Articular chondrocyte of knee joint (primary cell): ENCODE measurements around the gene PTPRT. TPM values are rescaled to one million over a fixed set of nuclear protein-coding genes. Genes with fewer than 3 reads are reported as not detected.

Source experiments
- small RNA-seq: library from RNA; depleted of rRNA; stranded (forward); fragments of <200 nt; gene quantifications from one replicate; pipeline ENCODE3, GENCODE V24; 2012
- total RNA-seq: library from RNA; depleted of rRNA; stranded (reverse); fragments of >200 nt; gene quantifications from 2 replicates; pipeline ENCODE4 v1.2.3, GENCODE V29; 2012

PTPRT gene
- total RNA-seq, result not detected in 2 replicates

DNA sequence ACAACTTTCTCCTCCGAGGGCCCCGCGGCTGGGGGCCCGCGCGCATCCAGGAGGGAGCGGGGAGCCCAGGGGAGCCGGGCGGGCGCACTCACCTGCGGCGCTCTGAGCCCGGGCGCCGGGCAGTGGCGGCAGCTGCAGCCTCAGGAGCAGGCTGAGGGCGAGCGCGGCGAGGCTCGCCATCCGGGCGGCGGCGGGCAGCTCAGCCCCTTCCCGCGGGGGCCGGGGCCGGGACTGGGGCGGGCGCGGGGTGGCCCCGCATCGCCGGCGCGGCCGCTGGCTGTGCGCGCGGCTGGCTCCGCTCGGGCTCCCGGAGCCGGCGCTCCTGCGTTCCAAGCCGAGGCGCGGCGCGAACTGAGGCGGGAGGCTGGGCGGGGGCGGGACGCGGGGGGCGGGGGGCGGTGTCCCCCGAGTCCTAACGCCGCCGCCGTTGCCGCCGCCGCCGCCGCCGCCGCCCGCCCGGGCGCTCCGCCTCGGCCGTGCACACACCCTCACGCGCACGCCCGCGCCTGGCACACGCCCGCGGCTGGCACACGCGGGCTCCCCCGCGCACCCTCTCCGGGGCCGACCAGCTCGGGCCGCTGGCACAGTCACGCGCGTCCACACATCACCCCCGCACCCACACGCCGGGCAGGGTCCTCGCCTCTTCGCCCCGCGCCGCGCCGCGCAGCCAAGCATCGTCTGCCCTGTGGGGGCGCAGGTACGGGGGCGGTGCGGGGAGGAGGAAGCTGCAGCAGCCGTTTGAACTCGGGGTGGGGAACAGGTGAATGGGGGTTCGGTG lies at the start of gene PTPRT:
Gene PTPRT, minus strand, starts transcription at position 353 of the 778 bp plus-strand sequence. Its CDS starts 173 bp downstream, at position 180.

Small RNAs within 50 kb of the gene (small RNA-seq; reads per million reads assigned to genes)
- not detected for gene RN7SKP100
